Astrocyte (in vitro differentiated cells and primary cell): Measurements from ENCODE around the gene SEMA3B.

Source experiments
- CTCF ChIP-seq: IDR thresholded peaks from 2 replicates; pipeline ENCODE4 v1.5.1; 2011; ENCODE audit warnings: low read depth, mild to moderate bottlenecking, inconsistent platforms, low read length, moderate library complexity; ENCODE audit not compliant: insufficient read depth
- EZH2 ChIP-seq: IDR thresholded peaks from 2 replicates; pipeline ENCODE4 v1.6.1; 2012; ENCODE audit warnings: mild to moderate bottlenecking, low read length, inconsistent platforms; ENCODE audit not compliant: insufficient read depth

- TF ChIP-seq CTCF (no peak), EZH2 (no peak)
These were observed 49.7 kb downstream of the SEMA3B start for GRCh38 chr3:50318615-50319014.
